NCI-H128 (cell line): Measurements from ENCODE around the gene PHF13.
"Not testable (repeated sequence)": the region's sequence is repeated elsewhere in the genome, so short reads cannot be mapped to it uniquely, and the experiment has no call there.

Source experiments
- DNase-seq: peaks from one replicate; lab custom pipeline; 2025; ENCODE audit not compliant: unreplicated experiment; lab: John Stamatoyannopoulos, UW

The PHF13 gene

GRCh38 chr1:6586404-6586816 lies 27.1 kb upstream of the PHF13 start:
- DNase-seq: no peak

DNA sequence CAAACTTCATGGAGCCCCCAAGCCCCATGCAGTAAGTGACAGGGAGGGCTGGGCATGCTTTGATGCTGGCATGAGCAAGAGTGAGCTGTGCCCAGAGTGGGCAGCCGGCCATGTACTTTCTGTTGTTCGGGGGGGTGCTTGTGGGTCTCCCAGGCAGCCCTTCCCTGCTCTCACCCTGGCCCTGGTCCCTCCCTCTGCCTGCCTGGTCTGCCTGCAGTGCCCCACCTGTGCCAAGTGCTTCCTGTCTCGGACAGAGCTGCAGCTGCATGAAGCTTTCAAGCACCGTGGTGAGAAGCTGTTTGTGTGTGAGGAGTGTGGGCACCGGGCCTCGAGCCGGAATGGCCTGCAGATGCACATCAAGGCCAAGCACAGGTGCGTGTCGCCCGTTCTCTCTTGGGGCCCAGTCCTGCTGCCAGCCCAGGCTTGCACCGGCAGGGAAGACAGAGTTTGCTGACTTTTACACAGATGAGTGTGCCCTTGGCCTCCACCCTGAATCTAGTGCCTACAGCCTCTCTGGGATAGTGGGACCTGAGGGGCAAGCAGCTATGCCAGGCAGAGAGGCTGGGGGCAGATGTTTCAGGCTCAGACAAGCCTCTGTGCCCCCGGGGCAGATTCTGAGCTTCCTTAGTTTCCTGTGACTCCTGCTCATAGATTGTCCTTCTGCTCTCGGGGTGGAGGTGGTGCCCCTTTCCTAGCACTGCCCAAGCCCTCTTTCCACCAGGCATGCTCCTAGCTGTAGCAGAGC lies 26.1 kb upstream of the PHF13 start:
- DNase-seq: no peak

GRCh38 chr1:6588128-6588892 lies 25.2 kb upstream of the PHF13 start:
- DNase-seq: no peak

DNA sequence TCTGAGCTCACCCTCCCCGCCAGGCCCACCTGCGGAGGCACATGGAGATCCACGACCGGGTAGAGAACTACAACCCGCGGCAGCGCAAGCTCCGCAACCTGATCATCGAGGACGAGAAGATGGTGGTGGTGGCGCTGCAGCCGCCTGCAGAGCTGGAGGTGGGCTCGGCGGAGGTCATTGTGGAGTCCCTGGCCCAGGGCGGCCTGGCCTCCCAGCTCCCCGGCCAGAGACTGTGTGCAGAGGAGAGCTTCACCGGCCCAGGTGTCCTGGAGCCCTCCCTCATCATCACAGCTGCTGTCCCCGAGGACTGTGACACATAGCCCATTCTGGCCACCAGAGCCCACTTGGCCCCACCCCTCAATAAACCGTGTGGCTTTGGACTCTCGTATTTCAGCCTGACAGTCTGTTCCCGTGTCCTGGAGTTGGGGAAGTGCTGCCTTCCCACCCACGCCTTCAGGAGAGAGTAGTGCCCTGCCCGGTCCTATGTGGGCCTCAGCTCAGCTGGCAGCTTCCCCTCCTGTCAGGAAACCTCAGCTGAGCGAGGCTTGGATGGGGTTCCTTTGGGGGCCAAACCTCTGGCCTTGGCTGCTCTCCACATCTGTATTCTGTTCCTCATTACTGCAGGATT lies 24.5 kb upstream of the PHF13 start:
- DNase-seq: no peak

DNA sequence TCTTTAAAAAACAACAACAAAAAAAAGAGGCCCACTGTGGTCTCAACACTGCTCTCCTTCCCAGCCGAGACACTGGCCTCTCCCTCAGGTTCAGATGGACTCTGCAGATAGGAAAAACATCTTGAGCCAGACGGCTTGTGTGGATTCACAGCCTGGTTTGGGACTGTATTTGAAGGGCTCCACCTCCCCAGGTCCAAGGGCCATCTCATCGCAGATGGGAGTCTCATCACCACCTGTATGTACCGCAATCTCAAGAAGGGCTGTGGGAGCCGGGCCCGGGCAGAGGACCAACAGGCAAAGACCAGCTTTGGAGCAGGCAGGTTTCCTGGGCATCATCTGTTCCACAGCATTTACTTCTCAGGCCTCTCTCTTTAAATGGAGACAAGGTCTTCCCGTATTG lies 23.5 kb upstream of the PHF13 start:
- DNase-seq: no peak

- DNase-seq: no peak
Measured at GRCh38 chr1:6591222-6591621, 22.3 kb upstream of the PHF13 start.

GRCh38 chr1:6591644-6592043 lies 21.9 kb upstream of the PHF13 start:
- no peak for DNase-seq

- DNase-seq: no peak
Measured at GRCh38 chr1:6592441-6592840, 21.1 kb upstream of the PHF13 start.

GRCh38 chr1:6592865-6593593 lies 20.5 kb upstream of the PHF13 start:
- no peak for DNase-seq

DNA sequence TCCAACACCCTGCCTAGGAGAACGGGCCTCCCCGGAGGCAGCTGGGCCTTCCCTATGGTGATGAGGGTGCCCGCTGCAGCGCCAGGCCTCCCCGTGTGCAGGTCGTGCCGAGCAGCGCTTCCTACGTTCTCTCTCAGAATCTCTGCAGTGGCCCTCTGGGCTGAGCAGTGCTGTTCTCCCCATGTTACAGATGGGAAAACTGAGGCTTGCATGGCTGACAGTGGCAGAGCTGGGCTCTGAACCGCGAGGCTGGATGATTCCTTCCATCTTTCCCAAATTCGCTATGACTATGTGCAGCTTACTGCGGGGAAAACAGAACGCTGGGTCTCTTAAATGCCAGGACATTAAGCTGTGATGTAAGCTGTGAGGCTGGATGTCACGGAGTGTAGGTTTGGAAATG lies 19.7 kb upstream of the PHF13 start:
- no peak for DNase-seq

DNA sequence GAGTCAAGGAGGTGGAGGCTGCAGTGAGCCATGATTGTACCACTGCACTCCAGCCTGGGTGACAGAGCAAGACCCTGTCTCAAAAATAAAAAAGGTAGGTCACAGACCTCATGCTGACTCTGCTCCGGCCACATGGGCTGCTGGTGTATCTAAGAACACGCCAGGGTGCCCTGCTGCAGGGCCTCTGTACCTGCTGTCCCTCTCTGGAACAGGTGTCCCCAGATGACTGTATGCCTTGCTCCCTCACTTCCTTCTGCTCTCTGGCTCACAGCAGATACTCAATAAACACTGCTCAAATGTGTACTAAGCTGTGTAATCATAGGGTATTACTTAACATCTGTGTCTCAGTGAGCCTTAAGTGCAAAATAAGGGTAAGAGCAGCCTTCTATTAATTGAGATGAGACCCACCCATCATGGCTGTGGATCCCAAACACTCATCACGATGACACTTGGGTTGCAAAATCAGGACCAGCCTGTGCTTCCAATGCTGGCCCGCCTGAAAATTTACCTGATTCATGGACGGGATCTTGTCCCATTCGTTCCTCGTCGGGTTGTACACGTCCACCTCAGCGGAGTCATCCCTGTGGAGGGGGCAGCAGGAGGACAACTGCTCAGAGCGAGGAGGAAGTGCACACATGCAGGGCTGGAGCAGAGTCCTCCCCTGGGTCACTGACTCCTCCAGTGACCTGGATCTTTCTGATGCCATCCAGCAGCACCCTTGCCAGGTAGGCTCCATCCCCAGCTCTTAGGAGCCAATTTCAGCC lies 18.4 kb upstream of the PHF13 start:
- no peak for DNase-seq

DNA sequence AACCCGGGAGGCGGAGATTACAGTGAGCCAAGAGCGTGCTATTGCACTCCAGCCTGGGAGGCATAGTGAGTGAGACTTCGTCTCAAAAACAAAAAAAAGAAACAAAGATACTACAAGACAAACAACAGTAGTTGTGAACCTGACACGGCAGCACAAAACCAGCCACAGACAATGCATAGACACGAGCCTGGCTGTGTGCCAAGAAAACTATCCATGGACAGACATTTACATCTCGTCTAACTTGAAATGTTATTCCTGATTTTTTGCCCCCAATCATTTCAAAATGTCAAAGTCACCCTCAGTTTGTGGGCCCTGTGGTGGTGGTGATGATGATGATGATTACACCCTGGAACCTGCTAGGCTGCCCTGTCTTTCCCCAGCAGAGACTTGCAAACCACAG lies 17.2 kb upstream of the PHF13 start:
- DNase-seq: no peak

DNA sequence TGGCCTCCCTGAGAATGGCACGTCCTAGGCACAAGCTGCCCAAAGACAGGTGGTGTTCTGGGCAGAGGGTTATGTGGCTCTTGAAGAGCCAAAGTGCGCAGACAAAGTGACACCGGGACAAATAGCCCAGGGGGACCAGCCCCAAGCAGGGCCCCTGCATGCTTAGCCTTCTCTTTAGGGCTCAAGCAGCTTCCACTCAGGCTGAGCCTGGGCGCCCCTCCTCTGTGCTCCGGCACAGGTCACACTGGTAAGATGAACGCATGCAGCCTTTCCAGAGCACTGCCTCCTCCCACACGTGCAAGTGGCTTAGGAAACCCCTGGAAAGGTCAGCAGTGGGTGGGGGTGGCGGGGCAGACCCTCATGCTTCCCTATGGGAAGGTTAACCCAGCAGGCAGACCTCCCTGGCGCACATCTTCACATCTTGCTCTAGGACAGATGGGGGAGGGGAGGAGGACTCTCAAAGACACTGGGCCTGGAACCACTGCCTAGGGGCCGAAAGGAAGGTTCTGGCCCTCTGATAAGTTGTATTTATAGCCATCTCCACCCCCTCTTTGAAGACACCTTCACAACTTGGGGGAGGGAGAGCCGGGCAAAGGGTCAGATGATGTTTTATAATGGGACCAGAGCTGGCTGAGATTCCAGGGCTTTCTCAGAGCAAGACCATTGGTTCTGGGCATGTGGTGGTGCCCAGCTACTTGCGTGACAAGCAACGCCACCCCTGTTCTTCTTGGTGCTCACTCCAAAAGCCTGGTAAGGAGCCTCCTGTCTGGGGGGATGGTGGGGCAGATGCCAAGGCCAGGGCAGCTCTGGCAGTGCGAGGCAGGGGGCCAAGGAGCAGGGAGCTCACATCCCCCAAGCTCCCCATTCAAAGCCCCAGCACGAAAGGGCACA lies 16.4 kb upstream of the PHF13 start:
- DNase-seq: no peak

DNA sequence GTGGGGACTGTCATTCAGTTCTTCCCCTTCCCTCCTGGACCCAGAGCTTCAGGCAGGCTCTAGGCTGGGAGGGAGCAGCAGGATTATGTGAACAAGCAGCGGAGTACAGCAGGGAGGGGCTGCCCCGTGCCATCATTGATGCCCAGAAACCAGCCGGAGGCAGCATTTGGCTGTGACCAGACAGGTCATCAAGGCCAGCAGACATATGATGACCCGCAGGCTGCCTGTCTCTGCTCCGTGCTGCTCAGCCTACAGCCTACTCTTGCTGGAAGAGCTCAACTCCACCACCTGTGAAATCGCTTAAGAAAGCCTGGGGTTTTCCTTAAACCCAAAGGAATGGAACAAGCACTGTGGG lies 15.8 kb upstream of the PHF13 start:
- DNase-seq: no peak

GRCh38 chr1:6599141-6599975 lies 14.2 kb upstream of the PHF13 start:
- no peak for DNase-seq

GRCh38 chr1:6599991-6600390 lies 13.5 kb upstream of the PHF13 start:
- DNase-seq: not testable (repeated sequence)

GRCh38 chr1:6600410-6601048 lies 13.0 kb upstream of the PHF13 start:
- DNase-seq: no peak
